ENCODE results near the gene MAP2K5. TPM values are rescaled to one million over a fixed set of nuclear protein-coding genes. Genes with fewer than 3 reads are reported as not detected.

MAP2K5 gene
- total RNA-seq, 1 donor from 2014 or later: 29.0 TPM

DNA sequence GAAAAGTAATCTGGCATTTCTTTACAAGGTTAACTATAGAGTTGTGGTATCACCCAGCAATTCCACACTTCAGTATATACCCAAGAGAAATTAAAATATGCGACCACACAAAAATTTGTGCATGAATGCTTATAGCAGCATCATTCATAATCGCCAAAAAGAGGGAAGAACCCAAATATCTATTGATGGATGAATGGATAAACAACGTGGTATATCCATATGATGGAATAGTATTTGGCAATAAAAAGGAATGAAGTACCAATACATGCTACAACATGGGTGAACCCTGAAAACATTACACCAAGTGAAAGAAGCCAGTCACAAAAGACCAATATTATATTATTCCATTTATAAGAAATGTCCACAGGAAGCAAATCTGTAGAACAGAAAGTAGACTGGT is 274.2 kb downstream of the MAP2K5 start:
- peaks cover 9% of the 10 kb centered on the region for H3K27me3 Mint-ChIP-seq (ENCODE audit: unreplicated experiment)

DNA sequence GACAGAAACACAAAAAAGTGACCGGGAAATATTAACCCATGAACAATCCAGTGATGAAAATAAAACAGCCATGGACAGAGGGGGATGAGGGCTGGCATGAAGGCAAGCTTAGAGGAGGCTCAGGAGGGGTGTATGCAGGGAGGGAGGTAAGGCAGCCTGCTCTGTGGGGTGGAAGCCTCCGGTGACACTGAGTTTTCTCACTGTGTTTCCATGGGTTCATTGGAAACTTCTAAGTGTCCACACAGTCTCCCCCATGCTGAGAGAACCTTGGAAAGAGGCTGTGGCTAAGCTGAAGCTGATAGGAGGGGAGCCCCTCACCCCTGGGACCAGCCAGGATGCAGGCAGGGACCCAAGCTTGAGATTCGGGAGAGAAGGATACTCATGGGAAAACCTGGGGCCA is 276.0 kb downstream of the MAP2K5 start:
- peaks cover 27% of the 10 kb centered on the region for H3K36me3 Mint-ChIP-seq (ENCODE audit: unreplicated experiment)
- peaks cover 8% of the 10 kb centered on the region for H3K9me3 Mint-ChIP-seq (ENCODE audit: unreplicated experiment)
- H3K4me1 Mint-ChIP-seq (ENCODE audit: low read depth, unreplicated experiment): peaks cover 12% of the 10 kb centered on the region
- no peak overlapping the region for H3K27ac Mint-ChIP-seq (ENCODE audit: unreplicated experiment)
- DNase-seq: no peak
- H3K4me3 Mint-ChIP-seq (ENCODE audit: unreplicated experiment): no peak overlapping the region
- TF ChIP-seq, protein P1, sequence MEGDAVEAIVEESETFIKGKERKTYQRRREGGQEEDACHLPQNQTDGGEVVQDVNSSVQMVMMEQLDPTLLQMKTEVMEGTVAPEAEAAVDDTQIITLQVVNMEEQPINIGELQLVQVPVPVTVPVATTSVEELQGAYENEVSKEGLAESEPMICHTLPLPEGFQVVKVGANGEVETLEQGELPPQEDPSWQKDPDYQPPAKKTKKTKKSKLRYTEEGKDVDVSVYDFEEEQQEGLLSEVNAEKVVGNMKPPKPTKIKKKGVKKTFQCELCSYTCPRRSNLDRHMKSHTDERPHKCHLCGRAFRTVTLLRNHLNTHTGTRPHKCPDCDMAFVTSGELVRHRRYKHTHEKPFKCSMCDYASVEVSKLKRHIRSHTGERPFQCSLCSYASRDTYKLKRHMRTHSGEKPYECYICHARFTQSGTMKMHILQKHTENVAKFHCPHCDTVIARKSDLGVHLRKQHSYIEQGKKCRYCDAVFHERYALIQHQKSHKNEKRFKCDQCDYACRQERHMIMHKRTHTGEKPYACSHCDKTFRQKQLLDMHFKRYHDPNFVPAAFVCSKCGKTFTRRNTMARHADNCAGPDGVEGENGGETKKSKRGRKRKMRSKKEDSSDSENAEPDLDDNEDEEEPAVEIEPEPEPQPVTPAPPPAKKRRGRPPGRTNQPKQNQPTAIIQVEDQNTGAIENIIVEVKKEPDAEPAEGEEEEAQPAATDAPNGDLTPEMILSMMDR (IDR thresholded peaks at IDR 0.05; ENCODE audit: partially characterized antibody, unreplicated experiment): no peak
- H3K27me3 Mint-ChIP-seq (ENCODE audit: unreplicated experiment): peaks cover 17% of the 10 kb centered on the region

More for the DNA sequence above, 274.2 kb downstream of the MAP2K5 start:
- peaks cover 27% of the 10 kb centered on the region for H3K36me3 Mint-ChIP-seq (ENCODE audit: unreplicated experiment)
- DNase-seq: no peak
- H3K4me1 Mint-ChIP-seq (ENCODE audit: low read depth, unreplicated experiment): peaks cover 6% of the 10 kb centered on the region
- H3K9me3 Mint-ChIP-seq (ENCODE audit: unreplicated experiment): peaks cover 4% of the 10 kb centered on the region
- no peak overlapping the region for H3K27ac Mint-ChIP-seq (ENCODE audit: unreplicated experiment)
- H3K4me3 Mint-ChIP-seq (ENCODE audit: unreplicated experiment): no peak overlapping the region
- TF ChIP-seq, protein P1 (IDR thresholded peaks at IDR 0.05; ENCODE audit: partially characterized antibody, unreplicated experiment): no peak

DNA sequence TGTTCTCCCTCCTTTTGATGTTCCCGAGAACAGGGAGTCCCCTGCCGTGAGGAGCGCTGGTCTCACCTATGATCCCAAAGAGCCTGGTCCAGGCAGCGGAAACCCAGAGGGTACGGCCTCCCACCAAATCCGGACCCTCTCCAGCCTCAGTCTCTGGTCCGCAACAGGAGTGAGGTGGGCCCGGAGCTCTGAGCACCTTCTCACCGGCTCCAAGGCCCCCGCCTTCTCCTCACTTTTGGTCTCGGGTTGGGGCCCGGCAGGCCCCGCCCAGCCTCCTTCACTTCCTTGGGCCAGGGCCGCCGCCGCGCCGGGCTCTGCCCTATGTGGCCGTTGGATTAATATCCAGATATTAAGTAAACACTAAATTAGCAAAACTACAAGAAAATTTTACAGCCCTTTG is 277.1 kb downstream of the MAP2K5 start:
- H3K27me3 Mint-ChIP-seq (ENCODE audit: unreplicated experiment): peaks cover 28% of the 10 kb centered on the region
- TF ChIP-seq, protein P1 (IDR thresholded peaks at IDR 0.05; ENCODE audit: partially characterized antibody, unreplicated experiment): no peak
- DNase-seq: no peak
- no peak overlapping the region for H3K4me3 Mint-ChIP-seq (ENCODE audit: unreplicated experiment)
- peaks cover 16% of the 10 kb centered on the region for H3K9me3 Mint-ChIP-seq (ENCODE audit: unreplicated experiment)
- peaks cover 19% of the 10 kb centered on the region for H3K4me1 Mint-ChIP-seq (ENCODE audit: low read depth, unreplicated experiment)
- peaks cover 27% of the 10 kb centered on the region for H3K36me3 Mint-ChIP-seq (ENCODE audit: unreplicated experiment)
- no peak overlapping the region for H3K27ac Mint-ChIP-seq (ENCODE audit: unreplicated experiment)

DNA sequence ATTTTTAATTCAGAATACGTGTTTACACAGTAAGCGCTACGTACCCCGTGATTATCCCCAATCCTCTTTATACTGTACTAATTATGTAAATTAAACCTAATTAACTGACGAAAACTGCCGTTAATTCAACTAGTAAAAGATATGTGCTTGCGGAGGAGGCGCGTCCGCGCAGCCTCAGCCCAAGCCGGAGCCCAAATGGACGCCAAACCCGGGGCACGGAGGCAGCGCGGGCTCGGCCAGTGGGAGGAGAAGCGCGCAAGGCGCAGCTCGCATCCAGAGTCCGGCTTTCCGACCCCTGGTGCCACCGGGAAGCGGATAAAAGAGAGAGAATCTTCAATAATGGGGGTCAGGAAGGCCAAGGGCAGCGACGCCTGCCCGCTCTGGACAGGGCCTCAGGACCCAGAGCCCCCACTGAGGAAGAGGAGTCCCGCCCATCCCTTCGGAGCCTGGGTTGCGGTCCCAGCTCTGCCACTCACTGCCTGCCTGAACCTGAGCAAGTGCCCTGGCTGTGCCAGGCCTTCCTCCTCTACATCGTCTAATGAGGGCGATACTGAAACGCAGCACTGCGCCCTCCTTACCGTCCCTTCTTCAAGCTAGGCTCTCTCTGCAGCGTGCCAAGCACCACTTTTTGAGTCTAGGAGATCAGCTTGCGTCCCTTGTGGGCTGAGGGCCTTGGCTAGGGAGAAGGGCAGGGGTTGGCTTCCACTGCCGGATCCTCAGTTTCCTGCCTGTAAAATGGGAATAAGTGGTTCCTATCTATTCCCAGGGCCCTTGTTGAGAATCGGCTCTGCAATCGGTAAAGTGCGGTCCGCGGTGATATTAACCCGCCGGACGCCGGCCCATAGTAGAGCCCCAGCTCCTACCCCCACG is 277.9 kb downstream of the MAP2K5 start:
- Mint-ChIP-seq H3K27me3 (ENCODE audit: unreplicated experiment) (peaks cover 29% of the 10 kb centered on the region), H3K4me1 (ENCODE audit: low read depth, unreplicated experiment) (peaks cover 19% of the 10 kb centered on the region), H3K4me3 (ENCODE audit: unreplicated experiment) (peak overlapping the region; percentile 92), H3K9me3 (ENCODE audit: unreplicated experiment) (peaks cover 14% of the 10 kb centered on the region), H3K36me3 (ENCODE audit: unreplicated experiment) (peaks cover 26% of the 10 kb centered on the region), H3K27ac (ENCODE audit: unreplicated experiment) (no peak overlapping the region)
- no peak for DNase-seq
- TF ChIP-seq, protein P1 (IDR thresholded peaks at IDR 0.05; ENCODE audit: partially characterized antibody, unreplicated experiment): no peak
